Gastrocnemius medialis (tissue), 4 donors: Measurements from ENCODE around the gene THSD7B. TPM values are rescaled to one million over a fixed set of nuclear protein-coding genes. Genes with fewer than 3 reads are reported as not detected.

Source experiments
- ATAC-seq, 2 donors: fragments of 150-250 bp; one replicate each; pipeline ENCODE4 v1.9.1; 2016
- DNase-seq, 2 donors: peaks; one replicate each; pipeline ENCODE4 v3.0.0-alpha.2; 2019
- H3K27ac ChIP-seq, 4 donors: fragments of 200-600 bp; sonication (generic); 1 replicate in 1 of 4; 2 replicates in 3 of 4; pipeline ENCODE4 v1.5.1; 2016 to 2018; ENCODE audit warnings: mild to moderate bottlenecking in 2 of 4, moderate library complexity in 1 of 4
- H3K27me3 ChIP-seq, 3 donors: fragments of 200-600 bp; sonication (generic) in 2 of 3; 1 replicate in 1 of 3; 2 replicates in 2 of 3; pipeline versions ENCODE4 v1.5.1 to v1.6.0; 2016 to 2019; ENCODE audit warnings: mild to moderate bottlenecking in 1 of 3, moderate library complexity in 1 of 3
- H3K36me3 ChIP-seq, 2 donors: fragments of 200-600 bp; sonication (generic) in 1 of 2; one replicate each; pipeline ENCODE4 v1.5.1; 2017 to 2018
- H3K4me1 ChIP-seq, 2 donors: fragments of 200-600 bp; sonication (generic) in 1 of 2; one replicate each; pipeline ENCODE4 v1.5.1; 2016 to 2017; ENCODE audit warnings: mild to moderate bottlenecking in 2 of 2
- H3K4me3 ChIP-seq, 4 donors: fragments of 200-600 bp; sonication (generic) in 3 of 4; 1 replicate in 1 of 4; 2 replicates in 3 of 4; pipeline ENCODE4 v1.5.1; 2016 to 2019; ENCODE audit warnings: mild to moderate bottlenecking in 2 of 4
- H3K9me3 ChIP-seq, 3 donors: fragments of 200-600 bp; sonication (generic) in 2 of 3; 1 replicate in 1 of 3; 2 replicates in 2 of 3; pipeline ENCODE4 v1.5.1; 2016 to 2019
- CTCF ChIP-seq, 5 experiments: fragments of 450-650 bp in 3 of 5; fragments of 200-600 bp in 2 of 5; sonication (generic) in 2 of 5; IDR thresholded peaks in 4 of 5; conservative IDR thresholded peaks in 1 of 5; 1 replicate in 4 of 5; 2 replicates in 1 of 5; pipeline ENCODE4 v1.5.1; 2016 to 2019; ENCODE audit warnings: antibody characterized with exemption in 5 of 5, mild to moderate bottlenecking in 3 of 5, moderate library complexity in 3 of 5
- POLR2A ChIP-seq, 2 donors: fragments of 450-650 bp; IDR thresholded peaks; one replicate each; pipeline ENCODE4 v1.6.1; 2017; ENCODE audit warnings: antibody characterized with exemption in 2 of 2, mild to moderate bottlenecking in 2 of 2, moderate library complexity in 2 of 2
- in situ Hi-C, 4 donors: fragments of 200-750 bp; cut with MboI; loops; one replicate each; pipeline versions ENCODE4 v1.15.0 to v1.8.0; 2017; ENCODE audit warnings: low sequenced_read_pairs in 4 of 4
- intact Hi-C: fragments of 100-400 bp; cut with DNase I; formaldehyde crosslinking; loops from one replicate; pipeline ENCODE4 v1.15.1; 2023; ENCODE audit warnings: low total_unique reads
- total RNA-seq, 4 donors: library from RNA; depleted of rRNA; stranded (reverse); fragments of >200 nt; gene quantifications; one replicate each; pipeline versions ENCODE4 v1.1.0 to v1.2.3, GENCODE V29; 2016

Gene THSD7B
- total RNA-seq, 4 donors from 2014 or later, result not detected

GRCh38 chr2:136905779-136906178, 140.4 kb downstream of the THSD7B start:
- no peaks in the 10 kb centered on the region for H3K4me1 ChIP-seq
- H3K36me3 ChIP-seq, result no peaks in the 10 kb centered on the region
- H3K27ac ChIP-seq, result no peak overlapping the region
- no peaks in the 10 kb centered on the region for H3K27me3 ChIP-seq
- TF ChIP-seq POLR2A (IDR thresholded peaks at IDR 0.05), result no peak
- no peak for TF ChIP-seq CTCF (IDR thresholded peaks at IDR 0.05 in 4 of 5, conservative IDR thresholded peaks at IDR 0.05 in 1 of 5)
- ATAC-seq (no peak), DNase-seq (no peak)
- intact Hi-C loops, result no loop called here
- no peaks in the 10 kb centered on the region for H3K9me3 ChIP-seq
- in situ Hi-C loops, result no loop called here
- no peak overlapping the region for H3K4me3 ChIP-seq

GRCh38 chr2:136909777-136910176, 144.4 kb downstream of the THSD7B start:
- no peak for DNase-seq
- TF ChIP-seq POLR2A (IDR thresholded peaks at IDR 0.05), result no peak
- TF ChIP-seq CTCF (IDR thresholded peaks at IDR 0.05 in 4 of 5, conservative IDR thresholded peaks at IDR 0.05 in 1 of 5), result no peak
- H3K4me1 ChIP-seq, result no peaks in the 10 kb centered on the region
- H3K9me3 ChIP-seq, result no peaks in the 10 kb centered on the region
- in situ Hi-C loops, result no loop called here
- no peak for ATAC-seq
- no peak overlapping the region for H3K4me3 ChIP-seq
- H3K36me3 ChIP-seq, result no peaks in the 10 kb centered on the region
- H3K27ac ChIP-seq, result no peak overlapping the region
- no peaks in the 10 kb centered on the region for H3K27me3 ChIP-seq
- intact Hi-C loops, result no loop called here

- ATAC-seq (no peak), DNase-seq (no peak)
- Histone ChIP-seq H3K4me1 (no peaks in the 10 kb centered on the region), H3K36me3 (no peaks in the 10 kb centered on the region), H3K27me3 (no peaks in the 10 kb centered on the region), H3K9me3 (no peaks in the 10 kb centered on the region), H3K27ac (no peak overlapping the region), H3K4me3 (no peak overlapping the region)
- TF ChIP-seq CTCF (IDR thresholded peaks at IDR 0.05 in 4 of 5, conservative IDR thresholded peaks at IDR 0.05 in 1 of 5) (no peak), POLR2A (IDR thresholded peaks at IDR 0.05) (no peak)
- in situ Hi-C loops, result no loop called here
- intact Hi-C loops, result no loop called here
Observed at GRCh38 chr2:136916131-136916530, 150.8 kb downstream of the THSD7B start.

GRCh38 chr2:136917411-136917881, 152.1 kb downstream of the THSD7B start:
- no peak overlapping the region for H3K4me3 ChIP-seq
- intact Hi-C loops (no loop called here), in situ Hi-C loops (no loop called here)
- H3K9me3 ChIP-seq, result no peaks in the 10 kb centered on the region
- TF ChIP-seq CTCF (IDR thresholded peaks at IDR 0.05 in 4 of 5, conservative IDR thresholded peaks at IDR 0.05 in 1 of 5) (no peak), POLR2A (IDR thresholded peaks at IDR 0.05) (no peak)
- H3K27ac ChIP-seq, result no peak overlapping the region
- H3K4me1 ChIP-seq, result no peaks in the 10 kb centered on the region
- DNase-seq, result no peak
- no peak for ATAC-seq
- no peaks in the 10 kb centered on the region for H3K27me3 ChIP-seq
- no peaks in the 10 kb centered on the region for H3K36me3 ChIP-seq

GRCh38 chr2:136919682-136920081, 154.3 kb downstream of the THSD7B start:
- Histone ChIP-seq H3K9me3 (no peaks in the 10 kb centered on the region), H3K4me1 (no peaks in the 10 kb centered on the region), H3K27ac (no peak overlapping the region), H3K27me3 (no peaks in the 10 kb centered on the region), H3K4me3 (no peak overlapping the region), H3K36me3 (no peaks in the 10 kb centered on the region)
- in situ Hi-C loops, result no loop called here
- TF ChIP-seq CTCF (IDR thresholded peaks at IDR 0.05 in 4 of 5, conservative IDR thresholded peaks at IDR 0.05 in 1 of 5), result no peak
- ATAC-seq (no peak), DNase-seq (no peak)
- intact Hi-C loops, result no loop called here
